Epithelial cell of esophagus (primary cell): Measurements from ENCODE around the gene FCER1G.
"Not testable (repeated sequence)": the region's sequence is repeated elsewhere in the genome, so short reads cannot be mapped to it uniquely, and the experiment has no call there.

Experiments used
- DNase-seq: peaks from one replicate; pipeline ENCODE4 v3.0.0; 2010; ENCODE audit warnings: low read depth
- H3K4me3 ChIP-seq: 2 replicates; pipeline ENCODE4 v1.5.1; 2011; ENCODE audit warnings: mild to moderate bottlenecking, low read length, control low read depth
- CTCF ChIP-seq: IDR thresholded peaks from 2 replicates; pipeline ENCODE4 v1.5.1; 2011; ENCODE audit warnings: low read depth, mild to moderate bottlenecking, low read length, control low read depth, inconsistent platforms; ENCODE audit not compliant: insufficient read depth; ENCODE audit errors: missing control alignments

Gene FCER1G

GRCh38 chr1:161217831-161218230 is 2.7 kb downstream of the FCER1G start:
- no peak for TF ChIP-seq CTCF
- no peak for DNase-seq
- no peak overlapping the region for H3K4me3 ChIP-seq

- H3K4me3 ChIP-seq = no peak overlapping the region
- no peak for TF ChIP-seq CTCF
- no peak for DNase-seq
These were observed 3.4 kb downstream of the FCER1G start for GRCh38 chr1:161218301-161219077.

- DNase-seq = no peak
- H3K4me3 ChIP-seq = no peak overlapping the region
- TF ChIP-seq CTCF = no peak
These were observed 4.2 kb downstream of the FCER1G start for GRCh38 chr1:161219078-161219892.

GRCh38 chr1:161220002-161220401 is 4.9 kb downstream of the FCER1G start:
- no peak for TF ChIP-seq CTCF
- H3K4me3 ChIP-seq = no peak overlapping the region
- no peak for DNase-seq

DNA sequence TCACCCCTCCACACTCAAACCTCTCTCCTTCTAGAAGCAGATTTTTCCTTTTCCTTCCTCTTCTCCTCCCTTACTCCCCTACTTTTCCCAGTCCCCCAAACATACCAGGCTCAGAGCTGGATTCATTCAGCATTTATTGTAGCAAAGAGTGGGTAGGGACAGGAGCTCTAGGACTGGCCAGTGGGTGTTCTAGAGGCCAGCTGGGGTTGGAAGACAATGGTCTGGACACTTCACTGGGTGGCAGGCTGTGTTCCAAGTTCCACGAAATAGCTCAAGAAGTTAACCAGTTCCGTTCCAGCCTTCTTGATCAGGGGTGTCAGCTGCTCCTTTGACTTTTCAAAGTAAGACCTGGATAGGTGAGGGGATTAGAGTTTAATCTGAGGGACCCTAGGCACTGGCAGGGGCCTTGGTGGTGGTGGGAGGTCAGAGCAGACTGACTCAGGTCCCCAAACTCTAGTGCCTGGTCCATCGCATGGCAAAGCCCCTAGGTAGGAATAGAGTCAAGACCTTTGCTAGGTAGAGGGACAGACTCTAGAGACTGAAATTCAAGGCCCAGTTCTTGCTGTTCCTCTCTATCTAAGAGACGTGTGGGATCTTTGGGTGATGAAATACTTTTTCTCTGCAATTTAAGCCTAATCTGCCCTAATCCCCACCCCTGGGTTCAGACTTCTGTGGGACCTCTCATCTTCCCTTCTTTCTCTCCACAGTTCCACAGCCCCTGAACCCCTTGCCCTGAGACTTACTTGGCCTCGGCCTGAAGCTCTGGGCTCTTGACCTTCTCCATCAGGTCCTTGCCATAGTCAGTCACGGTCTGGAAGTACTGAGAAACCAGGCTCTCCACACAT is 7.3 kb downstream of the FCER1G start:
- TF ChIP-seq CTCF = no peak
- DNase-seq = no peak
- no peak overlapping the region for H3K4me3 ChIP-seq

GRCh38 chr1:161223805-161224694 is 9.0 kb downstream of the FCER1G start:
- DNase-seq = no peak
- no peak for TF ChIP-seq CTCF
- H3K4me3 ChIP-seq = no peak overlapping the region

DNA sequence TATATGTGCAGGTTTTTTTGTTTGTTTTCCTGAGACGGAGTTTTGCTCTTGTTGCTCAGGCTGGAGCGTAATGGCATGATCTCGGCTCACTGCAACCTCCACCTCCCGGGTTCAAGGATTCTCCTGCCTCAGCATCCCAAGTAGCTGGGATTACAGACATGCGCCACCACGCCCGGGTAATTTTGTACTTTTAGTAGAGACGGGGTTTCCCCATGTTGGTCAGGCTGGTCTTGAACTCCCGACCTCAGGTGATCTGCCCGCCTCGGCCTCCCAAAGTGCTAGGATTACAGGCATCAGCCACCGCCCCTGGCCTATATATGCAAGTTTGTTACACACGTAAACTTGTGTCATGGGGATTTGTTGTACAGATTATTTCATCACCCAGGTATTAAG is 9.6 kb downstream of the FCER1G start:
- not testable (repeated sequence) for DNase-seq, H3K4me3 ChIP-seq
